A549 (cell line): Measurements from ENCODE around the gene PRIMPOL.

Experiments used
- BHLHE40 ChIP-seq: IDR thresholded peaks from 2 replicates; pipeline ENCODE4 v1.6.1; 2012; ENCODE audit warnings: low read depth, low read length, inconsistent platforms
- ESRRA ChIP-seq: fragments of 150-350 bp; IDR thresholded peaks from 2 replicates; pipeline ENCODE4 v1.6.1; 2014; ENCODE audit warnings: mild to moderate bottlenecking, low read length, borderline replicate concordance
- JUN ChIP-seq, 2 experiments: fragments of >200 bp; sonication (Bioruptor Twin); formaldehyde crosslinking; IDR thresholded peaks; 2 replicates in 1 of 2; 3 replicates in 1 of 2; pipeline ENCODE4 v1.6.1; 2016 to 2017
- KDM5A ChIP-seq: fragments of 200-600 bp; sonication (generic); IDR thresholded peaks from 2 replicates; pipeline ENCODE4 v1.6.1; 2016; ENCODE audit warnings: antibody characterized with exemption, mild to moderate bottlenecking
- MAZ ChIP-seq: fragments of 150-350 bp; IDR thresholded peaks from 2 replicates; pipeline ENCODE4 v1.6.1; 2014; ENCODE audit warnings: antibody characterized with exemption, low read depth, low read length, borderline replicate concordance
- POLR2A ChIP-seq: IDR thresholded peaks from 2 replicates; pipeline ENCODE4 v1.6.1; 2012; ENCODE audit warnings: mild to moderate bottlenecking, low read length
- RAD21 ChIP-seq, 2 experiments: fragments of >200 bp in 1 of 2; sonication (Bioruptor Twin) in 1 of 2; formaldehyde crosslinking in 1 of 2; IDR thresholded peaks in 1 of 2; conservative IDR thresholded peaks in 1 of 2; 2 replicates in 1 of 2; 3 replicates in 1 of 2; pipeline ENCODE4 v1.6.1; 2012 to 2018; ENCODE audit warnings: inconsistent platforms in 1 of 2
- SMC3 ChIP-seq: fragments of >200 bp; sonication (Bioruptor Twin); formaldehyde crosslinking; IDR thresholded peaks from 3 replicates; pipeline ENCODE4 v1.6.1; 2018; ENCODE audit warnings: inconsistent platforms
- TF ChIP-seq, protein P1 (sequence below): IDR thresholded peaks from 2 replicates; pipeline ENCODE4 v1.6.1; 2012
- TF ChIP-seq, protein P2 (sequence below): fragments of >200 bp; sonication (Bioruptor Twin); formaldehyde crosslinking; IDR thresholded peaks from 3 replicates; pipeline ENCODE4 v1.5.1; 2016
- TF ChIP-seq, protein P3 (sequence below): IDR thresholded peaks from 2 replicates; pipeline ENCODE4 v1.6.1; 2012

DNA sequence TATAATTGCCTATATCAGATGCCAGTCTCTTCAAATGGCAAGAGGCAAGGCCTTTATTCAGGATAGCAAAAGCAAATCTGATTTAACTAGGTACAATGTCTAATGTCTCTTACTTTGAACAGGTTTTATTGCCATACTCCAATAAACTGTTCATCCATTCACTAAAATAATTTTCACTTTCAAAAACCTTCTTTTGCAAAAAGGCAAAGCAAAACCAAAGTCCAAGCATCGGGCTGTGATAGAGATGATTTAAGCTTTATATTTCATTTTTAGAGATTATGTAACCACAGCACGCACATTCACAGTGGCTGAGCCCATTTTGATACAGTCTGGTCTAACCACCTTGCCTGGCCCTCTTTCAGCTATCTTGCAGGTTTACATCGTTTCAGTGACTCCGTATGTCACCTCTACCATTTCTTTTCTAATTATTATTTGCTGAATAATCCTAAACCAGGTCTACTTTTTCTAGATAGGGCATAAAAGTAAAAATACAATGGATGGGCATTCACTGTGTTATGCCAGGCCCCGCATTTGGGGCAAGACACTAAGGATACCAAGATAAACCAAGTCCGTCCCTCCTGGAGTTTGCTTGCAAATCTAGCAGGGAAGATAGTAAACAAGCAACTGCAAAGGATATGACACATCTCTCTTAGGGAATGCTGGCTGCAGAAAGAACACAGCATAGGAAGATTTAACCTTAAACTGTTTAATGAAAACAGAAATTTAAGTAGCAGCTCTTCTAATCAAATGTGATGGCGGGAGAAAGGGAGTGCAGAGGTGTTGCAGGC, 2.1 kb upstream of the PRIMPOL start:
- TF ChIP-seq KDM5A (no peak), BHLHE40 (no peak), RAD21 (conservative IDR thresholded peaks at IDR 0.05 in 1 of 2, IDR thresholded peaks at IDR 0.05 in 1 of 2) (no peak), ESRRA (no peak), MAZ (no peak), SMC3 (no peak), POLR2A (no peak), JUN (IDR thresholded peaks at IDR 0.05) (no peak)
- TF ChIP-seq, protein P1, sequence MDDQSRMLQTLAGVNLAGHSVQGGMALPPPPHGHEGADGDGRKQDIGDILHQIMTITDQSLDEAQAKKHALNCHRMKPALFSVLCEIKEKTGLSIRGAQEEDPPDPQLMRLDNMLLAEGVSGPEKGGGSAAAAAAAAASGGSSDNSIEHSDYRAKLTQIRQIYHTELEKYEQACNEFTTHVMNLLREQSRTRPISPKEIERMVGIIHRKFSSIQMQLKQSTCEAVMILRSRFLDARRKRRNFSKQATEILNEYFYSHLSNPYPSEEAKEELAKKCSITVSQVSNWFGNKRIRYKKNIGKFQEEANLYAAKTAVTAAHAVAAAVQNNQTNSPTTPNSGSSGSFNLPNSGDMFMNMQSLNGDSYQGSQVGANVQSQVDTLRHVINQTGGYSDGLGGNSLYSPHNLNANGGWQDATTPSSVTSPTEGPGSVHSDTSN, result no peak
- TF ChIP-seq, protein P2, sequence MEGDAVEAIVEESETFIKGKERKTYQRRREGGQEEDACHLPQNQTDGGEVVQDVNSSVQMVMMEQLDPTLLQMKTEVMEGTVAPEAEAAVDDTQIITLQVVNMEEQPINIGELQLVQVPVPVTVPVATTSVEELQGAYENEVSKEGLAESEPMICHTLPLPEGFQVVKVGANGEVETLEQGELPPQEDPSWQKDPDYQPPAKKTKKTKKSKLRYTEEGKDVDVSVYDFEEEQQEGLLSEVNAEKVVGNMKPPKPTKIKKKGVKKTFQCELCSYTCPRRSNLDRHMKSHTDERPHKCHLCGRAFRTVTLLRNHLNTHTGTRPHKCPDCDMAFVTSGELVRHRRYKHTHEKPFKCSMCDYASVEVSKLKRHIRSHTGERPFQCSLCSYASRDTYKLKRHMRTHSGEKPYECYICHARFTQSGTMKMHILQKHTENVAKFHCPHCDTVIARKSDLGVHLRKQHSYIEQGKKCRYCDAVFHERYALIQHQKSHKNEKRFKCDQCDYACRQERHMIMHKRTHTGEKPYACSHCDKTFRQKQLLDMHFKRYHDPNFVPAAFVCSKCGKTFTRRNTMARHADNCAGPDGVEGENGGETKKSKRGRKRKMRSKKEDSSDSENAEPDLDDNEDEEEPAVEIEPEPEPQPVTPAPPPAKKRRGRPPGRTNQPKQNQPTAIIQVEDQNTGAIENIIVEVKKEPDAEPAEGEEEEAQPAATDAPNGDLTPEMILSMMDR, result no peak
- TF ChIP-seq, protein P3, sequence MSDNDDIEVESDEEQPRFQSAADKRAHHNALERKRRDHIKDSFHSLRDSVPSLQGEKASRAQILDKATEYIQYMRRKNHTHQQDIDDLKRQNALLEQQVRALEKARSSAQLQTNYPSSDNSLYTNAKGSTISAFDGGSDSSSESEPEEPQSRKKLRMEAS, result no peak
